GM19463 (cell line): ENCODE measurements around the gene SCML1.
A peak's percentile ranks its signal among the peaks of the same experiment; 100 is the strongest.
"Not testable (repeated sequence)": the region's sequence is repeated elsewhere in the genome, so short reads cannot be mapped to it uniquely, and the experiment has no call there.

Experiments used
- ATAC-seq: cut with Tn5 transposase; IDR thresholded peaks from one replicate; pipeline ENCODE4 v1.9.1; 2021; ENCODE audit warnings: mild to moderate bottlenecking, moderate library complexity; ENCODE audit not compliant: unreplicated experiment

Gene SCML1

GRCh38 chrX:17738737-17739535 lies 1.6 kb downstream of the SCML1 start:
- ATAC-seq, result no peak

GRCh38 chrX:17740137-17741122 lies 3.1 kb downstream of the SCML1 start:
- ATAC-seq, result no peak

- no peak for ATAC-seq
Measured at GRCh38 chrX:17741123-17741511, 3.8 kb downstream of the SCML1 start.

GRCh38 chrX:17743913-17744312 lies 6.6 kb downstream of the SCML1 start:
- no peak for ATAC-seq

- ATAC-seq, result no peak
Measured at GRCh38 chrX:17744896-17745523, 7.7 kb downstream of the SCML1 start.

GRCh38 chrX:17747692-17748091 lies 10.4 kb downstream of the SCML1 start:
- ATAC-seq, result no peak

GRCh38 chrX:17748684-17749083 lies 11.4 kb downstream of the SCML1 start:
- no peak for ATAC-seq

GRCh38 chrX:17750436-17750835 lies 13.1 kb downstream of the SCML1 start:
- no peak for ATAC-seq

GRCh38 chrX:17758382-17758781 lies 21.1 kb downstream of the SCML1 start:
- peak; percentile 85 for ATAC-seq

GRCh38 chrX:17759990-17760389 lies 22.7 kb downstream of the SCML1 start:
- no peak for ATAC-seq

GRCh38 chrX:17767734-17768133 lies 30.4 kb downstream of the SCML1 start:
- ATAC-seq, result no peak

- no peak for ATAC-seq
Measured at GRCh38 chrX:17768997-17769396, 31.7 kb downstream of the SCML1 start.

GRCh38 chrX:17769701-17770269 lies 32.5 kb downstream of the SCML1 start:
- no peak for ATAC-seq

GRCh38 chrX:17773221-17773876 lies 36.1 kb downstream of the SCML1 start:
- ATAC-seq, result no peak

- no peak for ATAC-seq
Measured at GRCh38 chrX:17774053-17774452, 36.8 kb downstream of the SCML1 start.

GRCh38 chrX:17778997-17779396 lies 41.7 kb downstream of the SCML1 start:
- ATAC-seq, result no peak

- ATAC-seq, result no peak
Measured at GRCh38 chrX:17779434-17779833, 42.1 kb downstream of the SCML1 start.

GRCh38 chrX:17786554-17787347 lies 49.5 kb downstream of the SCML1 start:
- not testable (repeated sequence) for ATAC-seq

GRCh38 chrX:17787557-17787956 lies 50.3 kb downstream of the SCML1 start:
- no peak for ATAC-seq

GRCh38 chrX:17788439-17788838 lies 51.1 kb downstream of the SCML1 start:
- no peak for ATAC-seq
